ENCODE measurements around the gene CNST. TPM values are rescaled to one million over a fixed set of nuclear protein-coding genes. Genes with fewer than 3 reads are reported as not detected.
"Not testable (repeated sequence)": the region's sequence is repeated elsewhere in the genome, so short reads cannot be mapped to it uniquely, and the experiment has no call there.

Gene CNST

DNA sequence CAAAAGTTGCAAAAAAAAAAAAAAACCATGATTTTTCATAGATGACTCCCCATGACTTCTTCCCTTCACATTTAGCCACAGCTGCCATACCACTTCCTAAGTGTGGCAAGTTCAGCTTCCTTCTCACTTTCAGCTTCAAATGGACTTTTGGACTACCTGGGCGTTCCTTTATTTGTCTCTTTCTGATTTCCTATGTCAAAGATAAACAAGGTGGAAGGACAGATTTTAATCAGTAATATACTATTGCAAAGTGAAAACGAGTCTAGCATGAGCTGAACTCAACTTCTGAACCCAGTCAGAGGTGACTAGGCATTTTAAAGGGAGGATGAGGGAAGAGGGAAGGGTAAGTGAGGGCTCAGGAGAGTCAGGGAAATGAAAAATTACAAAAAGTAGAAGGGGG, 143.6 kb downstream of the CNST start:
- no peak overlapping the region for H3K27ac ChIP-seq (ENCODE audit: low read length, poor library complexity, severe bottlenecking)
- H2AK5ac ChIP-seq (ENCODE audit: low read length, severe bottlenecking), result no peak overlapping the region
- H2BK12ac ChIP-seq (ENCODE audit: low read length in 2 of 2), result no peak overlapping the region
- H4K91ac ChIP-seq (ENCODE audit: low read length), result no peak overlapping the region
- H3K14ac ChIP-seq (ENCODE audit: low read length in 2 of 2), result no peak overlapping the region
- no peak overlapping the region for H2BK15ac ChIP-seq (ENCODE audit: low read depth, poor library complexity, severe bottlenecking)
- H2BK5ac ChIP-seq (ENCODE audit: low read depth, low read length, poor library complexity, severe bottlenecking), result no peak overlapping the region
- H3K4me1 ChIP-seq (ENCODE audit: control insufficient read depth, insufficient read depth, low read depth, low read length), result peaks cover 2% of the 10 kb centered on the region
- no peak overlapping the region for H3K18ac ChIP-seq (ENCODE audit: low read depth in 1 of 2, low read length in 2 of 2)
- no peak overlapping the region for H2AFZ ChIP-seq (ENCODE audit: low read depth, low read length)
- 32% methylated on average over 1 of the region's 2 CpGs for WGBS
- no peak overlapping the region for H3K23ac ChIP-seq (ENCODE audit: low read length in 2 of 2)
- H3K9me3 ChIP-seq (ENCODE audit: control insufficient read depth, low read length), result no peaks in the 10 kb centered on the region
- no peak overlapping the region for H3K9ac ChIP-seq (ENCODE audit: low read length)
- DNase-seq, result no peak
- H3K4me3 ChIP-seq (ENCODE audit: insufficient read depth in 1 of 2, low read depth in 1 of 2, low read length in 2 of 2), result no peak overlapping the region
- peaks cover 6 to 7% of the 10 kb centered on the region in 2 experiments for H3K27me3 ChIP-seq (ENCODE audit: control insufficient read depth in 1 of 2, insufficient read depth in 1 of 2, low read length in 2 of 2)
- H3K4me2 ChIP-seq (ENCODE audit: low read length, poor library complexity, severe bottlenecking), result no peak overlapping the region
- no peaks in the 10 kb centered on the region for H3K36me3 ChIP-seq (ENCODE audit: control insufficient read depth in 1 of 2, insufficient read depth in 2 of 2, low read depth in 1 of 2, low read length in 2 of 2)
- no peak overlapping the region for H4K8ac ChIP-seq (ENCODE audit: low read length)
- H2BK120ac ChIP-seq (ENCODE audit: low read depth, low read length), result no peak overlapping the region
- no peaks in the 10 kb centered on the region for H3K79me1 ChIP-seq (replicated peaks; ENCODE audit: low read length, poor library complexity, severe bottlenecking)
- H3K4ac ChIP-seq (ENCODE audit: low read depth in 1 of 2, low read length in 2 of 2), result no peak overlapping the region

DNA sequence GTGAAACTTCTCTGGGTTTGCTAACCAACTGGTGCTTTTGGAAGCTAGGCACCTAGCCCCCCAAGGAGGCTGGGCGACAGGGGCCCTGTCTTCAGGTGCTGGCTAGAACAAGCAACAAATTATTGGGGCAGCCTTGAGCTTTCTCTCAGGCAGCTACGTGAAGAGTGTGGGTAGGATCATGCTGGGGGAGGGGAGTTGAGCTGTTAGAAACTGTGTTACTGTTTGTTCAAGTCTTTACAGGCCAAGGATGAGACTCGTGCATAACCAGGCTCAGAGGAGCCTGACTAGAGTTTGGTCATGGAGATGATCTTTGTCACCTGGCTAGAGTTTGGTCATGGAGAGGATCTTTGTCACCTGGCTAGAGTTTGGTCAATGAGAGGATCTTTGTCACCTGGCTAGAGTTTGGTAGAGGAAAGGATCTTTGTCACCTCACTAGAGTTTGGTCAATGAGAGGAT, 145.3 kb downstream of the CNST start:
- WGBS, result 75% methylated on average over 3 of the region's 3 CpGs
- DNase-seq, result no peak
- H3K14ac ChIP-seq (ENCODE audit: low read length in 2 of 2), result no peak overlapping the region
- no peak overlapping the region for H3K9ac ChIP-seq (ENCODE audit: low read length)
- H3K4ac ChIP-seq (ENCODE audit: low read depth in 1 of 2, low read length in 2 of 2), result no peak overlapping the region
- H2BK12ac ChIP-seq (ENCODE audit: low read length in 2 of 2), result no peak overlapping the region
- H4K8ac ChIP-seq (ENCODE audit: low read length), result no peak overlapping the region
- H3K23ac ChIP-seq (ENCODE audit: low read length in 2 of 2), result no peak overlapping the region
- H2BK5ac ChIP-seq (ENCODE audit: low read depth, low read length, poor library complexity, severe bottlenecking), result no peak overlapping the region
- H2AFZ ChIP-seq (ENCODE audit: low read depth, low read length), result no peak overlapping the region
- H3K9me3 ChIP-seq (ENCODE audit: control insufficient read depth, low read length), result no peaks in the 10 kb centered on the region
- H2BK15ac ChIP-seq (ENCODE audit: low read depth, poor library complexity, severe bottlenecking), result no peak overlapping the region
- no peak overlapping the region for H4K91ac ChIP-seq (ENCODE audit: low read length)
- H3K4me3 ChIP-seq (ENCODE audit: insufficient read depth in 1 of 2, low read depth in 1 of 2, low read length in 2 of 2), result no peak overlapping the region
- no peak overlapping the region for H3K27ac ChIP-seq (ENCODE audit: low read length, poor library complexity, severe bottlenecking)
- no peaks in the 10 kb centered on the region for H3K36me3 ChIP-seq (ENCODE audit: control insufficient read depth in 1 of 2, insufficient read depth in 2 of 2, low read depth in 1 of 2, low read length in 2 of 2)
- peaks cover 6 to 7% of the 10 kb centered on the region in 2 experiments for H3K27me3 ChIP-seq (ENCODE audit: control insufficient read depth in 1 of 2, insufficient read depth in 1 of 2, low read length in 2 of 2)
- no peaks in the 10 kb centered on the region for H3K79me1 ChIP-seq (replicated peaks; ENCODE audit: low read length, poor library complexity, severe bottlenecking)
- H2BK120ac ChIP-seq (ENCODE audit: low read depth, low read length), result no peak overlapping the region
- no peak overlapping the region for H3K4me2 ChIP-seq (ENCODE audit: low read length, poor library complexity, severe bottlenecking)
- no peaks in the 10 kb centered on the region for H3K4me1 ChIP-seq (ENCODE audit: control insufficient read depth, insufficient read depth, low read depth, low read length)
- H2AK5ac ChIP-seq (ENCODE audit: low read length, severe bottlenecking), result no peak overlapping the region
- H3K18ac ChIP-seq (ENCODE audit: low read depth in 1 of 2, low read length in 2 of 2), result no peak overlapping the region

DNA sequence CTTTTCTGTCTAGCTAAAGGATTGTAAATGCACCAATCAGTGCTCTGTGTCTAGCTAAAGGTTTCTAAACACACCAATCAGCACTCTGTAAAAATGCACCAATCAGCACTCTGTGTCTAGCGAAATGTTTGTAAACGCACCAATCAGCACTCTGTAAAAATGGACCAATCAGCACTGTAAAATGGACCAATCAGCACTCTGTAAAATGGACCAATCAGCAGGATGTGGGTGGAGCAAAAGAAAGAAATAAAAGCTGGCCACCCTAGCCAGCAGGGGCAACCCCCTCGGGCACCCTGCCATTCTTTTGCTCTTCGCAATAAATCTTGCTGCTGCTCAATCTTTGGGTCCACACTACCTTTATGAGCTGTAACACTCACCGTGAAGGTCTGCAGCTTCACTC, 146.2 kb downstream of the CNST start:
- H3K9ac ChIP-seq (ENCODE audit: low read length); H3K23ac ChIP-seq (ENCODE audit: low read length in 2 of 2); H3K79me1 ChIP-seq (replicated peaks; ENCODE audit: low read length, poor library complexity, severe bottlenecking); H2AFZ ChIP-seq (ENCODE audit: low read depth, low read length); DNase-seq; H3K4ac ChIP-seq (ENCODE audit: low read depth in 1 of 2, low read length in 2 of 2); H3K4me2 ChIP-seq (ENCODE audit: low read length, poor library complexity, severe bottlenecking); H3K9me3 ChIP-seq (ENCODE audit: control insufficient read depth, low read length); H3K27me3 ChIP-seq (ENCODE audit: control insufficient read depth in 1 of 2, insufficient read depth in 1 of 2, low read length in 2 of 2); H2BK120ac ChIP-seq (ENCODE audit: low read depth, low read length); H3K4me3 ChIP-seq (ENCODE audit: insufficient read depth in 1 of 2, low read depth in 1 of 2, low read length in 2 of 2); H2BK5ac ChIP-seq (ENCODE audit: low read depth, low read length, poor library complexity, severe bottlenecking); H4K8ac ChIP-seq (ENCODE audit: low read length); H3K18ac ChIP-seq (ENCODE audit: low read depth in 1 of 2, low read length in 2 of 2); H3K36me3 ChIP-seq (ENCODE audit: control insufficient read depth in 1 of 2, insufficient read depth in 2 of 2, low read depth in 1 of 2, low read length in 2 of 2); H2BK15ac ChIP-seq (ENCODE audit: low read depth, poor library complexity, severe bottlenecking); H4K91ac ChIP-seq (ENCODE audit: low read length); H2AK5ac ChIP-seq (ENCODE audit: low read length, severe bottlenecking); H3K14ac ChIP-seq (ENCODE audit: low read length in 2 of 2); H3K4me1 ChIP-seq (ENCODE audit: control insufficient read depth, insufficient read depth, low read depth, low read length); H2BK12ac ChIP-seq (ENCODE audit: low read length in 2 of 2); H3K27ac ChIP-seq (ENCODE audit: low read length, poor library complexity, severe bottlenecking): not testable (repeated sequence)
- 86% methylated on average over 3 of the region's 5 CpGs for WGBS

Small RNA genes within 50 kb of the gene (small RNA-seq; reads per million reads assigned to genes)
- gene AL356583.2 (ENCODE audit: low read depth) (not detected), gene AL591623.2 (ENCODE audit: low read depth) (not detected)
